ENCODE data around the gene OR52A5.
"Not testable (repeated sequence)": the region's sequence is repeated elsewhere in the genome, so short reads cannot be mapped to it uniquely, and the experiment has no call there.

Gene OR52A5

GRCh38 chr11:5137996-5138395 is at the start of gene OR52A5:
Gene OR52A5 (minus strand): TSS chr11:5138356. CDS start chr11:5132642, 5,714 bp downstream.
- DNase-seq (ENCODE audit: low read depth in 2 of 2) = no peak

- DNase-seq (ENCODE audit: low read depth in 2 of 2) = no peak
Measured at GRCh38 chr11:5178046-5178837, 40.1 kb upstream of the OR52A5 start.

GRCh38 chr11:5174934-5175333 is 36.8 kb upstream of the OR52A5 start:
- DNase-seq (ENCODE audit: low read depth in 2 of 2) = no peak

- no peak for DNase-seq (ENCODE audit: low read depth in 2 of 2)
Measured at GRCh38 chr11:5171856-5172255, 33.7 kb upstream of the OR52A5 start.

GRCh38 chr11:5165898-5166297 is 27.7 kb upstream of the OR52A5 start:
- not testable (repeated sequence) for DNase-seq (ENCODE audit: low read depth in 2 of 2)

- not testable (repeated sequence) for DNase-seq (ENCODE audit: low read depth in 2 of 2)
Measured at GRCh38 chr11:5164807-5165206, 26.7 kb upstream of the OR52A5 start.

GRCh38 chr11:5161045-5161444 is 22.9 kb upstream of the OR52A5 start:
- DNase-seq (ENCODE audit: low read depth in 2 of 2) = not testable (repeated sequence)

- not testable (repeated sequence) for DNase-seq (ENCODE audit: low read depth in 2 of 2)
Measured at GRCh38 chr11:5160217-5160616, 22.1 kb upstream of the OR52A5 start.

- DNase-seq (ENCODE audit: low read depth in 2 of 2) = no peak
Measured at GRCh38 chr11:5159806-5160205, 21.6 kb upstream of the OR52A5 start.

GRCh38 chr11:5154657-5155056 is 16.5 kb upstream of the OR52A5 start, which contains the start of gene OR52A1:
Gene OR52A1 (minus strand): TSS chr11:5154757. CDS start chr11:5152369, 2,388 bp downstream.
- DNase-seq (ENCODE audit: low read depth in 2 of 2) = no peak

GRCh38 chr11:5153574-5154431 is 15.6 kb upstream of the OR52A5 start:
- no peak for DNase-seq (ENCODE audit: low read depth in 2 of 2)

GRCh38 chr11:5151713-5152153 is 13.6 kb upstream of the OR52A5 start:
- no peak for DNase-seq (ENCODE audit: low read depth in 2 of 2)

GRCh38 chr11:5144206-5144605 is 6.0 kb upstream of the OR52A5 start:
- DNase-seq (ENCODE audit: low read depth in 2 of 2) = not testable (repeated sequence)

- no peak for DNase-seq (ENCODE audit: low read depth in 2 of 2)
Measured at GRCh38 chr11:5137014-5137413, 1.1 kb downstream of the OR52A5 start.

GRCh38 chr11:5136261-5136660 is 1.9 kb downstream of the OR52A5 start:
- DNase-seq (ENCODE audit: low read depth in 2 of 2) = no peak

GRCh38 chr11:5131584-5132335 is 6.4 kb downstream of the OR52A5 start:
- DNase-seq (ENCODE audit: low read depth in 2 of 2) = no peak

- no peak for DNase-seq (ENCODE audit: low read depth in 2 of 2)
Measured at GRCh38 chr11:5129457-5129877, 8.7 kb downstream of the OR52A5 start.

GRCh38 chr11:5124891-5125620 is 13.1 kb downstream of the OR52A5 start:
- no peak for DNase-seq (ENCODE audit: low read depth in 2 of 2)

- peak; percentile 30 to 35 for DNase-seq (ENCODE audit: low read depth in 2 of 2)
Measured at GRCh38 chr11:5123802-5124521, 14.2 kb downstream of the OR52A5 start.

- DNase-seq (ENCODE audit: low read depth in 2 of 2) = no peak
Measured at GRCh38 chr11:5118893-5119292, 19.3 kb downstream of the OR52A5 start.
